WTC11 (cell line): ENCODE data around the gene BASP1. TPM values are rescaled to one million over a fixed set of nuclear protein-coding genes. Genes with fewer than 3 reads are reported as not detected.

Experiments
- ATAC-seq: fragments of 200-7000 bp; cut with Tn5 transposase; 2 replicates; pipeline ENCODE4 v1.10.0; 2021; ENCODE audit warnings: mild to moderate bottlenecking, moderate library complexity
- CTCF ChIA-PET: fragments of 300-600 bp; sonication (Branson Sonifier 250); formaldehyde crosslinking; loops from one replicate; lab custom pipeline; 2021; ENCODE audit warnings: antibody characterized with exemption; lab: Charles Lee
- POLR2A ChIA-PET: fragments of 350-600 bp; sonication (Branson Sonifier 250); formaldehyde crosslinking; loops from one replicate; lab custom pipeline; 2021; ENCODE audit warnings: antibody characterized with exemption; lab: Charles Lee
- DNase-seq: peaks from one replicate; pipeline ENCODE4 v3.0.0; 2021; ENCODE audit warnings: low spot score
- H3K27ac Mint-ChIP-seq: 2 replicates; pipeline ENCODE4 v1.8.0; 2021; ENCODE audit warnings: mixed read lengths
- H3K27me3 Mint-ChIP-seq: 2 replicates; pipeline ENCODE4 v1.8.0; 2021; ENCODE audit warnings: low read depth, mild to moderate bottlenecking, moderate library complexity, mixed read lengths
- H3K36me3 Mint-ChIP-seq: 2 replicates; pipeline ENCODE4 v1.8.0; 2021; ENCODE audit warnings: mixed read lengths
- H3K4me1 Mint-ChIP-seq: 2 replicates; pipeline ENCODE4 v1.8.0; 2022; ENCODE audit warnings: mixed read lengths
- H3K4me3 Mint-ChIP-seq: 2 replicates; pipeline ENCODE4 v1.8.0; 2021; ENCODE audit warnings: mild to moderate bottlenecking, moderate library complexity, mixed read lengths
- H3K9me3 Mint-ChIP-seq: 2 replicates; pipeline ENCODE4 v1.8.0; 2021; ENCODE audit warnings: mixed read lengths
- ELF4 ChIP-seq: sonication (generic); formaldehyde crosslinking; IDR thresholded peaks from 2 replicates; pipeline ENCODE4 v1.8.1; 2022; ENCODE audit warnings: low read depth, mild to moderate bottlenecking, moderate library complexity, missing genetic modification reagents
- EMX1 ChIP-seq: fragments of 250-450 bp; sonication (Bioruptor Pico); IDR thresholded peaks from 2 replicates; pipeline ENCODE4 v1.8.0; 2021; ENCODE audit warnings: mild to moderate bottlenecking
- FOXP1 ChIP-seq: sonication (generic); formaldehyde crosslinking; IDR thresholded peaks from 2 replicates; pipeline ENCODE4 v1.8.0; 2022; ENCODE audit warnings: missing genetic modification reagents, mild to moderate bottlenecking, moderate library complexity, borderline replicate concordance
- FOXP4 ChIP-seq: sonication (generic); formaldehyde crosslinking; IDR thresholded peaks from 2 replicates; pipeline ENCODE4 v1.8.0; 2022; ENCODE audit warnings: mild to moderate bottlenecking, missing genetic modification reagents
- HMGXB4 ChIP-seq: sonication (generic); formaldehyde crosslinking; IDR thresholded peaks from 2 replicates; pipeline ENCODE4 v1.8.1; 2023; ENCODE audit warnings: mild to moderate bottlenecking, moderate library complexity, missing genetic modification reagents
- JUN ChIP-seq: sonication (generic); formaldehyde crosslinking; IDR thresholded peaks from 2 replicates; pipeline ENCODE4 v1.8.0; 2023; ENCODE audit warnings: mild to moderate bottlenecking, missing genetic modification reagents
- MAX ChIP-seq: sonication (generic); formaldehyde crosslinking; IDR thresholded peaks from 2 replicates; pipeline ENCODE4 v1.8.0; 2022; ENCODE audit warnings: mild to moderate bottlenecking, missing genetic modification reagents
- MXD4 ChIP-seq: fragments of 250-450 bp; sonication (Bioruptor Pico); IDR thresholded peaks from 2 replicates; pipeline ENCODE4 v1.8.0; 2021; ENCODE audit warnings: mild to moderate bottlenecking, moderate library complexity, borderline replicate concordance
- NFE2L1 ChIP-seq: sonication (generic); formaldehyde crosslinking; IDR thresholded peaks from 2 replicates; pipeline ENCODE4 v1.8.1; 2023; ENCODE audit warnings: missing genetic modification reagents
- SOX15 ChIP-seq: fragments of 250-450 bp; sonication (Bioruptor Pico); IDR thresholded peaks from 2 replicates; pipeline ENCODE4 v1.9.0; 2021; ENCODE audit warnings: mild to moderate bottlenecking
- TP53 ChIP-seq: sonication (generic); formaldehyde crosslinking; IDR thresholded peaks from 2 replicates; pipeline ENCODE4 v1.8.1; 2023; ENCODE audit warnings: mild to moderate bottlenecking, missing genetic modification reagents
- ZNF121 ChIP-seq: sonication (generic); formaldehyde crosslinking; IDR thresholded peaks from 2 replicates; pipeline ENCODE4 v1.8.0; 2023; ENCODE audit warnings: missing genetic modification reagents
- ZNF263 ChIP-seq: sonication (generic); formaldehyde crosslinking; IDR thresholded peaks from 2 replicates; pipeline ENCODE4 v1.8.1; 2022; ENCODE audit warnings: low read depth, mild to moderate bottlenecking, moderate library complexity, missing genetic modification reagents
- total RNA-seq: library from RNA; stranded (reverse); gene quantifications from 3 replicates; pipeline ENCODE4 v1.2.3, GENCODE V29; 2021
- TF ChIP-seq, protein P1 (sequence below): sonication (generic); formaldehyde crosslinking; conservative IDR thresholded peaks from 2 replicates; pipeline ENCODE4 v1.8.1; 2023; ENCODE audit warnings: mild to moderate bottlenecking, low read depth, missing genetic modification reagents, moderate library complexity
- TF ChIP-seq, protein P2 (sequence below): fragments of 250-450 bp; sonication (Bioruptor Pico); IDR thresholded peaks from 2 replicates; pipeline ENCODE4 v1.9.0; 2021; ENCODE audit warnings: mild to moderate bottlenecking
- TF ChIP-seq, protein P3 (sequence below): sonication (generic); formaldehyde crosslinking; IDR thresholded peaks from 2 replicates; pipeline ENCODE4 v1.8.1; 2022; ENCODE audit warnings: low read depth, mild to moderate bottlenecking, moderate library complexity, missing genetic modification reagents, borderline replicate concordance
- TF ChIP-seq, protein P4 (sequence below): fragments of 200-600 bp; IDR thresholded peaks from 2 replicates; pipeline ENCODE4 v1.8.0; 2022; ENCODE audit warnings: antibody characterized with exemption

The BASP1 gene
- total RNA-seq, 1 experiment from 2014 or later: 108 TPM

DNA sequence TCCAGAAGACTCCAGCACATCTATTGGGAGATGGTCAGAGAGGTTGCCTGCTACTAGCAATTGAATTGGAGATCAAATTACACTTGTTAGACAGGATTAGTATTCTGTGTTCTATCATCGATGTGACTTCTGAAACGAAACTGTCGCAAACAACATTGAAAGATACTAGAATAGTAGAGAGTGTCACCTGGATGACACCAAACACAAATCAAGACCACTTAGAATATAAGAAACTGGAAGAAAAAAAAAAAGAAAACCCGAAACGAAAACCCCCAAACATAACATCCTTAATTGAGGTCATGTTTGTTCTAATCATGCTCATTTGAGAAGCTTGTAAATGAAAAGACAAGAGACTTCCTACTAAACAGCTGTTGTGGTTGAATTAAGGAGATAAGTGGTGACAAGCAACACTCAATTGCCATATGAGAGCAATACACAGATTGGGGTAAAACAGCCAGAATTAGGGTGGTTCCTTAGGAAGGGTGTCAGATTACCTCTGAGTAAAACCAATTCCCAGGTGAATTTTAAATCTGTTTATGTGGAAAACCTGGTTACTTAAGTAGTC is 97.6 kb downstream of the BASP1 start (continued):
- TF ChIP-seq MXD4: no peak
- TF ChIP-seq ELF4 (CRISPR knock-in tag): no peak
- no peak for TF ChIP-seq EMX1 (CRISPR knock-in tag)
- no peak for TF ChIP-seq TP53 (CRISPR knock-in tag)

DNA sequence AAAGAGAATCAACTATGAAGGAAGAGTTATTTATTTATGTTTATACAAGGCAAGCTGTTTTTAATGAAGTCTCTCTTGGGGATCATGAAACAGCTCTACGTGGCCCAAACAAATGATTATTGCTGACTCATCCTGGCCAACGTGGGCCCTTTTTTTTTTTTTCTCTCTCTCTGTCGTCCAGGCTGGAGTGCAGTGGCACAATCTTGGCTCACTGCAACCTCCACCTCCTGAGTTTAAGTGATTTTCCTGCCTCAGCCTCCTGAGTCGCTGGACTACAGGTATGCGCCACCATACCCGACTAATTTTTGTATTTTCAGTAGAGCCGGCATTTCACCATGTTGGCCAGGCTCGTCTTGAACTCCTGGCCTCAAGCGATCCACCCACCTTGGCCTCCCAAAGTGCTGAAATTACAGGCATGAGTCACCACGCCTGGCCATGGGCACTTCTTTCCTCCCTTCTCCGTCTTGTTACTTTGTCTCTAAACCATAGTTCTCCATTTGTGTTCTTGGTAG is 98.3 kb downstream of the BASP1 start:
- peaks cover 25% of the 10 kb centered on the region for H3K4me1 Mint-ChIP-seq
- ATAC-seq (no peak), DNase-seq (no peak)
- H3K36me3 Mint-ChIP-seq: no peaks in the 10 kb centered on the region
- no peak overlapping the region for H3K4me3 Mint-ChIP-seq
- H3K9me3 Mint-ChIP-seq: no peaks in the 10 kb centered on the region
- H3K27ac Mint-ChIP-seq: peak overlapping the region; percentile 71
- no peaks in the 10 kb centered on the region for H3K27me3 Mint-ChIP-seq
- CTCF ChIA-PET: no interaction called here
- peak; percentile 84; the same call in 1 of the 2 replicates for TF ChIP-seq NFE2L1 (CRISPR knock-in tag)
- TF ChIP-seq ZNF263: no peak
- TF ChIP-seq SOX15: no peak
- POLR2A ChIA-PET: interaction anchor here (0.5 kb wide), 1 partner anchor 40 kb away, joined by 4 read pairs; no protein-coding TSS in a partner anchor

GRCh38 chr5:17316970-17317459 is 99.6 kb downstream of the BASP1 start:
- Mint-ChIP-seq H3K27me3 (no peaks in the 10 kb centered on the region), H3K4me1 (peaks cover 25% of the 10 kb centered on the region), H3K36me3 (no peaks in the 10 kb centered on the region), H3K27ac (no peak overlapping the region; the same call in 1 of the 2 replicates), H3K9me3 (no peaks in the 10 kb centered on the region), H3K4me3 (no peak overlapping the region)
- DNase-seq (no peak), ATAC-seq (no peak)
- ChIA-PET CTCF (no interaction called here), POLR2A (no interaction called here)
- TF ChIP-seq MAX (CRISPR knock-in tag) (no peak), SOX15 (no peak), FOXP4 (no peak), JUN (no peak), ZNF121 (no peak), FOXP1 (CRISPR knock-in tag) (no peak), HMGXB4 (CRISPR knock-in tag) (no peak)
- TF ChIP-seq, protein P1, sequence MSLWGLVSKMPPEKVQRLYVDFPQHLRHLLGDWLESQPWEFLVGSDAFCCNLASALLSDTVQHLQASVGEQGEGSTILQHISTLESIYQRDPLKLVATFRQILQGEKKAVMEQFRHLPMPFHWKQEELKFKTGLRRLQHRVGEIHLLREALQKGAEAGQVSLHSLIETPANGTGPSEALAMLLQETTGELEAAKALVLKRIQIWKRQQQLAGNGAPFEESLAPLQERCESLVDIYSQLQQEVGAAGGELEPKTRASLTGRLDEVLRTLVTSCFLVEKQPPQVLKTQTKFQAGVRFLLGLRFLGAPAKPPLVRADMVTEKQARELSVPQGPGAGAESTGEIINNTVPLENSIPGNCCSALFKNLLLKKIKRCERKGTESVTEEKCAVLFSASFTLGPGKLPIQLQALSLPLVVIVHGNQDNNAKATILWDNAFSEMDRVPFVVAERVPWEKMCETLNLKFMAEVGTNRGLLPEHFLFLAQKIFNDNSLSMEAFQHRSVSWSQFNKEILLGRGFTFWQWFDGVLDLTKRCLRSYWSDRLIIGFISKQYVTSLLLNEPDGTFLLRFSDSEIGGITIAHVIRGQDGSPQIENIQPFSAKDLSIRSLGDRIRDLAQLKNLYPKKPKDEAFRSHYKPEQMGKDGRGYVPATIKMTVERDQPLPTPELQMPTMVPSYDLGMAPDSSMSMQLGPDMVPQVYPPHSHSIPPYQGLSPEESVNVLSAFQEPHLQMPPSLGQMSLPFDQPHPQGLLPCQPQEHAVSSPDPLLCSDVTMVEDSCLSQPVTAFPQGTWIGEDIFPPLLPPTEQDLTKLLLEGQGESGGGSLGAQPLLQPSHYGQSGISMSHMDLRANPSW: no peak
- TF ChIP-seq, protein P2, sequence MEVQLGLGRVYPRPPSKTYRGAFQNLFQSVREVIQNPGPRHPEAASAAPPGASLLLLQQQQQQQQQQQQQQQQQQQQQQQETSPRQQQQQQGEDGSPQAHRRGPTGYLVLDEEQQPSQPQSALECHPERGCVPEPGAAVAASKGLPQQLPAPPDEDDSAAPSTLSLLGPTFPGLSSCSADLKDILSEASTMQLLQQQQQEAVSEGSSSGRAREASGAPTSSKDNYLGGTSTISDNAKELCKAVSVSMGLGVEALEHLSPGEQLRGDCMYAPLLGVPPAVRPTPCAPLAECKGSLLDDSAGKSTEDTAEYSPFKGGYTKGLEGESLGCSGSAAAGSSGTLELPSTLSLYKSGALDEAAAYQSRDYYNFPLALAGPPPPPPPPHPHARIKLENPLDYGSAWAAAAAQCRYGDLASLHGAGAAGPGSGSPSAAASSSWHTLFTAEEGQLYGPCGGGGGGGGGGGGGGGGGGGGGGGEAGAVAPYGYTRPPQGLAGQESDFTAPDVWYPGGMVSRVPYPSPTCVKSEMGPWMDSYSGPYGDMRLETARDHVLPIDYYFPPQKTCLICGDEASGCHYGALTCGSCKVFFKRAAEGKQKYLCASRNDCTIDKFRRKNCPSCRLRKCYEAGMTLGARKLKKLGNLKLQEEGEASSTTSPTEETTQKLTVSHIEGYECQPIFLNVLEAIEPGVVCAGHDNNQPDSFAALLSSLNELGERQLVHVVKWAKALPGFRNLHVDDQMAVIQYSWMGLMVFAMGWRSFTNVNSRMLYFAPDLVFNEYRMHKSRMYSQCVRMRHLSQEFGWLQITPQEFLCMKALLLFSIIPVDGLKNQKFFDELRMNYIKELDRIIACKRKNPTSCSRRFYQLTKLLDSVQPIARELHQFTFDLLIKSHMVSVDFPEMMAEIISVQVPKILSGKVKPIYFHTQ (CRISPR knock-in tag): no peak
- TF ChIP-seq, protein P3, sequence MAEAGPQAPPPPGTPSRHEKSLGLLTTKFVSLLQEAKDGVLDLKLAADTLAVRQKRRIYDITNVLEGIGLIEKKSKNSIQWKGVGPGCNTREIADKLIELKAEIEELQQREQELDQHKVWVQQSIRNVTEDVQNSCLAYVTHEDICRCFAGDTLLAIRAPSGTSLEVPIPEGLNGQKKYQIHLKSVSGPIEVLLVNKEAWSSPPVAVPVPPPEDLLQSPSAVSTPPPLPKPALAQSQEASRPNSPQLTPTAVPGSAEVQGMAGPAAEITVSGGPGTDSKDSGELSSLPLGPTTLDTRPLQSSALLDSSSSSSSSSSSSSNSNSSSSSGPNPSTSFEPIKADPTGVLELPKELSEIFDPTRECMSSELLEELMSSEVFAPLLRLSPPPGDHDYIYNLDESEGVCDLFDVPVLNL (CRISPR knock-in tag): no peak
- TF ChIP-seq, protein P4, sequence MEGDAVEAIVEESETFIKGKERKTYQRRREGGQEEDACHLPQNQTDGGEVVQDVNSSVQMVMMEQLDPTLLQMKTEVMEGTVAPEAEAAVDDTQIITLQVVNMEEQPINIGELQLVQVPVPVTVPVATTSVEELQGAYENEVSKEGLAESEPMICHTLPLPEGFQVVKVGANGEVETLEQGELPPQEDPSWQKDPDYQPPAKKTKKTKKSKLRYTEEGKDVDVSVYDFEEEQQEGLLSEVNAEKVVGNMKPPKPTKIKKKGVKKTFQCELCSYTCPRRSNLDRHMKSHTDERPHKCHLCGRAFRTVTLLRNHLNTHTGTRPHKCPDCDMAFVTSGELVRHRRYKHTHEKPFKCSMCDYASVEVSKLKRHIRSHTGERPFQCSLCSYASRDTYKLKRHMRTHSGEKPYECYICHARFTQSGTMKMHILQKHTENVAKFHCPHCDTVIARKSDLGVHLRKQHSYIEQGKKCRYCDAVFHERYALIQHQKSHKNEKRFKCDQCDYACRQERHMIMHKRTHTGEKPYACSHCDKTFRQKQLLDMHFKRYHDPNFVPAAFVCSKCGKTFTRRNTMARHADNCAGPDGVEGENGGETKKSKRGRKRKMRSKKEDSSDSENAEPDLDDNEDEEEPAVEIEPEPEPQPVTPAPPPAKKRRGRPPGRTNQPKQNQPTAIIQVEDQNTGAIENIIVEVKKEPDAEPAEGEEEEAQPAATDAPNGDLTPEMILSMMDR: no peak
